Vagina (tissue), 1 donor: ENCODE measurements around the gene MRFAP1L1. TPM values are rescaled to one million over a fixed set of nuclear protein-coding genes. Genes with fewer than 3 reads are reported as not detected.

Experiments used
- total RNA-seq: library from RNA; depleted of rRNA; stranded (reverse); fragments of >200 nt; gene quantifications from one replicate; pipeline ENCODE4 v1.2.3, GENCODE V29; 2016

MRFAP1L1 gene
- total RNA-seq, 1 donor from 2014 or later = 73.9 TPM

Other genes starting within 250 kb of the MRFAP1L1 start
- 17.2 TPM for gene PPP2R2C, start 237.3 kb downstream of the MRFAP1L1 start, total RNA-seq
- 26.3 TPM for gene MAN2B2, start 134.7 kb downstream of the MRFAP1L1 start, total RNA-seq
- 166 TPM for gene MRFAP1, start 69.2 kb downstream of the MRFAP1L1 start, total RNA-seq
- 18.2 TPM for gene S100P, start 16.0 kb downstream of the MRFAP1L1 start, total RNA-seq
- 34.9 TPM for gene BLOC1S4, start 6.3 kb upstream of the MRFAP1L1 start, total RNA-seq
- 29.0 TPM for gene KIAA0232, start 72.9 kb upstream of the MRFAP1L1 start, total RNA-seq
- gene TBC1D14, start 200.0 kb upstream of the MRFAP1L1 start, total RNA-seq = 35.4 TPM